GM21786 (cell line): Measurements from ENCODE around the gene KCTD3.

Source experiments
- ATAC-seq: cut with Tn5 transposase; IDR thresholded peaks from one replicate; pipeline ENCODE4 v1.9.1; 2021; ENCODE audit not compliant: unreplicated experiment

KCTD3 gene

GRCh38 chr1:215556996-215557395 lies 10.1 kb upstream of the KCTD3 start:
- no peak for ATAC-seq

GRCh38 chr1:215557504-215557903 lies 9.6 kb upstream of the KCTD3 start:
- no peak for ATAC-seq

GRCh38 chr1:215557992-215558626 lies 9.0 kb upstream of the KCTD3 start:
- no peak for ATAC-seq

GRCh38 chr1:215567491-215568298 lies 591 bp downstream of the KCTD3 start:
- ATAC-seq: peak; percentile 47

- no peak for ATAC-seq
Observed at GRCh38 chr1:215568299-215568692, 1.2 kb downstream of the KCTD3 start.

- no peak for ATAC-seq
Observed at GRCh38 chr1:215569986-215570824, 3.1 kb downstream of the KCTD3 start.

GRCh38 chr1:215581896-215582295 lies 14.8 kb downstream of the KCTD3 start:
- ATAC-seq: no peak

- ATAC-seq: peak; percentile 80
Observed at GRCh38 chr1:215583185-215583749, 16.2 kb downstream of the KCTD3 start.

GRCh38 chr1:215584389-215584788 lies 17.3 kb downstream of the KCTD3 start:
- no peak for ATAC-seq

- no peak for ATAC-seq
Observed at GRCh38 chr1:215589650-215590435, 22.7 kb downstream of the KCTD3 start.

GRCh38 chr1:215590779-215591491 lies 23.8 kb downstream of the KCTD3 start:
- no peak for ATAC-seq

GRCh38 chr1:215594640-215595039 lies 27.5 kb downstream of the KCTD3 start:
- ATAC-seq: no peak

- ATAC-seq: no peak
Observed at GRCh38 chr1:215595231-215595630, 28.1 kb downstream of the KCTD3 start.

- ATAC-seq: no peak
Observed at GRCh38 chr1:215597961-215598360, 30.9 kb downstream of the KCTD3 start.

- ATAC-seq: no peak
Observed at GRCh38 chr1:215599418-215600074, 32.4 kb downstream of the KCTD3 start.

- ATAC-seq: no peak
Observed at GRCh38 chr1:215600258-215600792, 33.2 kb downstream of the KCTD3 start.

GRCh38 chr1:215600867-215601266 lies 33.8 kb downstream of the KCTD3 start:
- no peak for ATAC-seq

- ATAC-seq: no peak
Observed at GRCh38 chr1:215601276-215601675, 34.2 kb downstream of the KCTD3 start.

- no peak for ATAC-seq
Observed at GRCh38 chr1:215603319-215603718, 36.2 kb downstream of the KCTD3 start.
